Measurements from ENCODE around the gene LDLRAD4. TPM values are rescaled to one million over a fixed set of nuclear protein-coding genes. Genes with fewer than 3 reads are reported as not detected.
A peak's percentile ranks its signal among the peaks of the same experiment; 100 is the strongest.

The LDLRAD4 gene
- total and polyA plus RNA-seq, 2 donors (not counting 1 experiment from before 2014, with no cell fraction given), result 13.9 to 35.7 TPM

- H3K4me3 Mint-ChIP-seq, result peak overlapping the region; percentile 4
- H3K9ac ChIP-seq (ENCODE audit: low read length), result no peak overlapping the region
- CTCF ChIA-PET, result no interaction called here
- POLR2A ChIA-PET, result no interaction called here
- peak overlapping the region in 1 of 2 donors; percentile 21 for H3K27ac ChIP-seq (ENCODE audit: low read length in 2 of 2)
- H2AFZ ChIP-seq (ENCODE audit: insufficient read depth, low read depth, low read length, poor library complexity, severe bottlenecking), result no peak overlapping the region
- DNase-seq (peak; percentile 25), ATAC-seq (ENCODE audit: low read depth) (peak; percentile 45)
- H3K27ac Mint-ChIP-seq, result peak overlapping the region; percentile 10
- H3K9me3 Mint-ChIP-seq (ENCODE audit: insufficient read depth), result peaks cover 7% of the 10 kb centered on the region
- H3K4me1 Mint-ChIP-seq, result peaks cover 20% of the 10 kb centered on the region
- H3K4me3 ChIP-seq (ENCODE audit: control extremely low read depth in 1 of 5, extremely low read depth in 1 of 5, insufficient read depth in 1 of 5, low read depth in 2 of 5, low read length in 4 of 5), result no peak overlapping the region
- peaks cover 54% of the 10 kb centered on the region for H3K79me2 ChIP-seq (ENCODE audit: control insufficient read depth, insufficient read depth, low read length)
- peaks cover 8% of the 10 kb centered on the region for H4K20me1 ChIP-seq (ENCODE audit: control insufficient read depth, insufficient read depth, low read length, poor library complexity, severe bottlenecking)
- H3K9me3 ChIP-seq (ENCODE audit: control extremely low read depth in 1 of 3, control insufficient read depth in 2 of 3, insufficient read depth in 1 of 3, low read length in 2 of 3), result peaks cover 4 to 33% (median 11%) of the 10 kb centered on the region in 3 donors
- H3K27me3 Mint-ChIP-seq, result no peaks in the 10 kb centered on the region
- intact Hi-C loops (cut with micrococcal nuclease), result no loop called here
- WGBS (ENCODE audit: insufficient coverage), result 17% methylated on average over 1 of the region's 1 CpG
- H3K36me3 ChIP-seq (replicated peaks in 1 of 2; ENCODE audit: control extremely low read depth in 1 of 2, control insufficient read depth in 1 of 2, extremely low read depth in 1 of 2, insufficient read depth in 2 of 2, low read length in 1 of 2), result no peaks in the 10 kb centered on the region
- H3K4me2 ChIP-seq (replicated peaks; ENCODE audit: low read depth, low read length, poor library complexity, severe bottlenecking), result peak overlapping the region; percentile 22
- H3K4me1 ChIP-seq (ENCODE audit: control insufficient read depth in 2 of 2, insufficient read depth in 2 of 2, low read length in 2 of 2), result peaks cover 11 to 13% of the 10 kb centered on the region in 2 donors
- no peak for TF ChIP-seq EZH2 (IDR thresholded peaks at IDR 0.05; ENCODE audit: borderline replicate concordance, insufficient read depth, low read depth, low read length, poor library complexity, severe bottlenecking)
- TF ChIP-seq CTCF (IDR thresholded peaks at IDR 0.05), result no peak
- no peaks in the 10 kb centered on the region for H3K27me3 ChIP-seq (replicated peaks in 1 of 4; ENCODE audit: control extremely low read depth in 1 of 4, control insufficient read depth in 3 of 4, insufficient read depth in 4 of 4, low read length in 3 of 4)
Observed at GRCh38 chr18:13700153-13700552, 481.6 kb downstream of the LDLRAD4 start.

Small RNA genes lying within 50 kb of the gene (small RNA-seq; reads per million reads assigned to genes)
- not detected for gene MIR4526 (ENCODE audit: insufficient read length, low read depth, low replicate concordance)
- not detected for gene MIR5190 (ENCODE audit: insufficient read length, low read depth, low replicate concordance)

Other genes starting within 250 kb of the LDLRAD4 start
- 44.3 and 47.3 TPM in 2 replicates for gene CEP192, start 227.4 kb upstream of the LDLRAD4 start, total RNA-seq
- gene CEP192, start 227.4 kb upstream of the LDLRAD4 start, polyA plus RNA-seq, result 37.1 and 39.3 TPM in 2 replicates